ENCODE results near the gene RPTOR. TPM values are rescaled to one million over a fixed set of nuclear protein-coding genes. Genes with fewer than 3 reads are reported as not detected.

Gene RPTOR
- total and polyA plus RNA-seq, 10 of the 15 experiments (the other 5 are each of a cell fraction or from before 2014, with no cell fraction given): 0.18 to 32.1 (median 7.8) TPM

DNA sequence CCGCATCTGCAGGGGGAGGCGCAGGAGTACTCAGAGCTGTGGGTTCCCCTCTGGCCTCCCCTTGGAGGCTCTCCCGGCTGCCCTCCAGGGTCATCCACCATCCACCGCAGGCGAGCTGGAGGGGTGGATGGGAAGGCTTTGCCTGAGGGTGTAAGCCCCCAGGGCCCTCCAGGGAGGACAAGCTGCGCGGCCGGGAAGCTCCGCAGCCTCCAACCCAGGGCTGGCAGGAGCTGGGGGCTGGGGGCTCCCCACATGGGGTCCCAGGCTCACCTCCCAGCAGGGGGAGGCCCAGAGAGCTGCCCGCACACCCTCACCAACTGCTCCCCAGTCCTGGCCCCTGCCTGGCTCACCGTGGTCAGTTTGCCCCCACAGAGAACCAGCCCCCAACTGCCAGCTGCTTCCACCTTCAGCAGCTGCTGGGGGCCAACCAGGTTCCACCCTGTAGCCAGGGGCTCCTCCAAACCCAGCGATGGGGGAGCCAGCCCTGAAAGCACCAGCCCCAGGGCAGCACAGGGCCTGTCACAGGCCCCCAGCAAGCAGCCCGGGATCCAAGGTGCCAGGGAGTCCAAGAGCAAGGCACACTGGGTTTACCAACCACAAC is 427.2 kb downstream of the RPTOR start:
- Histone ChIP-seq H3K9me3 (replicated peaks; ENCODE audit: control insufficient read depth, insufficient read depth, low read length) (no peaks in the 10 kb centered on the region), H3K4me3 (no peak overlapping the region), H3K79me2 (ENCODE audit: control insufficient read depth, insufficient read depth, low read length) (no peaks in the 10 kb centered on the region), H3K27me3 (replicated peaks in 1 of 2; ENCODE audit: control insufficient read depth in 2 of 2, insufficient read depth in 2 of 2, low read length in 1 of 2) (no peaks in the 10 kb centered on the region), H3K9ac (ENCODE audit: control insufficient read depth, insufficient read depth, low read length) (no peak overlapping the region), H3K4me1 (ENCODE audit: control insufficient read depth, insufficient read depth, low read length) (no peaks in the 10 kb centered on the region), H2AFZ (ENCODE audit: control insufficient read depth, low read depth, low read length) (no peak overlapping the region), H3K36me3 (ENCODE audit: control insufficient read depth in 2 of 2, insufficient read depth in 2 of 2, low read length in 1 of 2) (no peaks in the 10 kb centered on the region), H4K20me1 (ENCODE audit: control insufficient read depth, insufficient read depth) (no peaks in the 10 kb centered on the region), H3K4me2 (ENCODE audit: control insufficient read depth, insufficient read depth) (no peak overlapping the region), H3K27ac (ENCODE audit: control insufficient read depth, insufficient read depth) (no peak overlapping the region)
- no peak for DNase-seq (ENCODE audit: low read depth, low spot score)
- ChIA-PET CTCF (interaction anchor here (0.6 to 2.1 kb wide), 4 partner anchors 10 to 398 kb away, joined by 3 to 6 read pairs (median 3); no protein-coding TSS in a partner anchor), SMC1A (ENCODE audit: uncharacterized antibody, unreplicated experiment) (interaction anchor here (1.1 kb wide), 1 partner anchor 35 kb away, joined by 4 read pairs; no protein-coding TSS in a partner anchor), RAD21 (ENCODE audit: unreplicated experiment) (interaction anchor here (1.7 kb wide), 1 partner anchor 62 kb away, joined by 3 read pairs; no protein-coding TSS in a partner anchor), POLR2A (no interaction called here)
- no peak for TF ChIP-seq RB1 (IDR thresholded peaks at IDR 0.05; ENCODE audit: borderline replicate concordance)
- no peak for FAIRE-seq
- no peak for ATAC-seq
- intact Hi-C loops (cut with micrococcal nuclease; ENCODE audit: unreplicated experiment) (loop anchor here (2.0 kb wide), 1 partner anchor 105 kb away; no protein-coding TSS in a partner anchor), in situ Hi-C loops (cut with MboI) (loop anchor here (5.0 kb wide), 1 partner anchor 110 kb away; no protein-coding TSS in a partner anchor)
- BruUV-seq (replicated peaks): no TSS peak
- 59% methylated on average over 13 of the region's 13 CpGs for whole genome bisulfite sequencing (ENCODE audit: insufficient coverage, insufficient replicate concordance, low lambda C conversion rate, missing lambda C conversion rate)

DNA sequence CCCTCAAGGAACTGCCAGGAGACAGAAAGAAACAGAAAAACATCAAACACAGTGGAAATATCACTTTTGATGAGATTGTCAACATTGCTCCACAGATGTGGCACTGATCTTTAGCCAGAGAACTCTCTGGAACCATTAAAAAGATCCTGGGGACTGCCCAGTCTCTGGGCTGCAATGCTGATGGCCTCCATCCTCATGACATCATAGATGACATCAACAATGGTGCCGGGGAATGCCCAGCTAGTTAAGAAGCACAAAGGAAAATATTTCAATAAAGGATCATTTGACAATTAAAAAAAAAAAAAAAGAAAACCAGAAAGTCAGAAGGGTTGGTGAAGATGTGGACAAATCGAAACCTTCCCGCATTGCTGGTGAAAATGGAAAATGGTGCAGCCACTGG is 432.1 kb downstream of the RPTOR start:
- Histone ChIP-seq H2AFZ (ENCODE audit: control insufficient read depth, low read depth, low read length) (no peak overlapping the region), H3K36me3 (ENCODE audit: control insufficient read depth in 2 of 2, insufficient read depth in 2 of 2, low read length in 1 of 2) (no peaks in the 10 kb centered on the region), H3K27ac (ENCODE audit: control insufficient read depth, insufficient read depth) (no peak overlapping the region), H3K79me2 (ENCODE audit: control insufficient read depth, insufficient read depth, low read length) (no peaks in the 10 kb centered on the region), H3K4me3 (no peak overlapping the region), H4K20me1 (ENCODE audit: control insufficient read depth, insufficient read depth) (no peaks in the 10 kb centered on the region), H3K9ac (ENCODE audit: control insufficient read depth, insufficient read depth, low read length) (no peak overlapping the region), H3K4me1 (ENCODE audit: control insufficient read depth, insufficient read depth, low read length) (no peaks in the 10 kb centered on the region), H3K4me2 (ENCODE audit: control insufficient read depth, insufficient read depth) (no peak overlapping the region), H3K9me3 (replicated peaks; ENCODE audit: control insufficient read depth, insufficient read depth, low read length) (no peaks in the 10 kb centered on the region), H3K27me3 (replicated peaks in 1 of 2; ENCODE audit: control insufficient read depth in 2 of 2, insufficient read depth in 2 of 2, low read length in 1 of 2) (no peaks in the 10 kb centered on the region; a peak in 1 of 4 replicates)
- FAIRE-seq (no peak), ATAC-seq (no peak), DNase-seq (ENCODE audit: low read depth, low spot score) (no peak)
- no TSS peak for BruUV-seq (replicated peaks)
- ChIA-PET CTCF (no interaction called here), SMC1A (ENCODE audit: uncharacterized antibody, unreplicated experiment) (interaction anchor here (0.6 kb wide), 1 partner anchor 191 kb away, joined by 4 read pairs; no protein-coding TSS in a partner anchor), RAD21 (ENCODE audit: unreplicated experiment) (no interaction called here), POLR2A (no interaction called here)
- in situ Hi-C loops (cut with MboI) (no loop called here), intact Hi-C loops (cut with micrococcal nuclease; ENCODE audit: unreplicated experiment) (no loop called here)
- WGBS (ENCODE audit: insufficient coverage, insufficient replicate concordance, low lambda C conversion rate, missing lambda C conversion rate): 42% methylated on average over 3 of the region's 3 CpGs
- TF ChIP-seq POLR2A (IDR thresholded peaks at IDR 0.05; ENCODE audit: low read depth, low read length) (no peak), IRF4 (IDR thresholded peaks at IDR 0.05; ENCODE audit: low read depth, low read length) (no peak), KDM1A (IDR thresholded peaks at IDR 0.05; ENCODE audit: borderline replicate concordance) (no peak), NBN (IDR thresholded peaks at IDR 0.05) (no peak)
- TF ChIP-seq, protein P1, sequence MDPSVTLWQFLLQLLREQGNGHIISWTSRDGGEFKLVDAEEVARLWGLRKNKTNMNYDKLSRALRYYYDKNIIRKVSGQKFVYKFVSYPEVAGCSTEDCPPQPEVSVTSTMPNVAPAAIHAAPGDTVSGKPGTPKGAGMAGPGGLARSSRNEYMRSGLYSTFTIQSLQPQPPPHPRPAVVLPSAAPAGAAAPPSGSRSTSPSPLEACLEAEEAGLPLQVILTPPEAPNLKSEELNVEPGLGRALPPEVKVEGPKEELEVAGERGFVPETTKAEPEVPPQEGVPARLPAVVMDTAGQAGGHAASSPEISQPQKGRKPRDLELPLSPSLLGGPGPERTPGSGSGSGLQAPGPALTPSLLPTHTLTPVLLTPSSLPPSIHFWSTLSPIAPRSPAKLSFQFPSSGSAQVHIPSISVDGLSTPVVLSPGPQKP (IDR thresholded peaks at IDR 0.05; ENCODE audit: low read depth, low read length): no peak
- TF ChIP-seq, protein P2, sequence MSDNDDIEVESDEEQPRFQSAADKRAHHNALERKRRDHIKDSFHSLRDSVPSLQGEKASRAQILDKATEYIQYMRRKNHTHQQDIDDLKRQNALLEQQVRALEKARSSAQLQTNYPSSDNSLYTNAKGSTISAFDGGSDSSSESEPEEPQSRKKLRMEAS (IDR thresholded peaks at IDR 0.05; ENCODE audit: low read depth, low read length): no peak
- TF ChIP-seq, protein P3, sequence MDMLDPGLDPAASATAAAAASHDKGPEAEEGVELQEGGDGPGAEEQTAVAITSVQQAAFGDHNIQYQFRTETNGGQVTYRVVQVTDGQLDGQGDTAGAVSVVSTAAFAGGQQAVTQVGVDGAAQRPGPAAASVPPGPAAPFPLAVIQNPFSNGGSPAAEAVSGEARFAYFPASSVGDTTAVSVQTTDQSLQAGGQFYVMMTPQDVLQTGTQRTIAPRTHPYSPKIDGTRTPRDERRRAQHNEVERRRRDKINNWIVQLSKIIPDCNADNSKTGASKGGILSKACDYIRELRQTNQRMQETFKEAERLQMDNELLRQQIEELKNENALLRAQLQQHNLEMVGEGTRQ (IDR thresholded peaks at IDR 0.05; ENCODE audit: borderline replicate concordance, low read depth, low read length): no peak
